HCT116 (cell line): ENCODE data around the gene PLCXD3. TPM values are rescaled to one million over a fixed set of nuclear protein-coding genes. Genes with fewer than 3 reads are reported as not detected.

Source experiments
- ATAC-seq: fragments of 200-7000 bp; cut with Tn5 transposase; 2 replicates; pipeline ENCODE4 v1.9.1; 2020; ENCODE audit warnings: mild to moderate bottlenecking, moderate library complexity
- BruUV-seq: library from RNA; stranded (reverse); fragments of 400-500 nt; replicated peaks from 2 replicates; lab custom pipeline; 2021; lab: Mats Ljungman, UMichigan
- CTCF ChIA-PET: fragments of 300-600 bp; sonication (Branson Sonifier 250); formaldehyde crosslinking; loops from one replicate; lab custom pipeline; 2021; ENCODE audit warnings: antibody characterized with exemption; lab: Charles Lee
- POLR2A ChIA-PET: fragments of 300-600, 350-600 bp; sonication (Branson Sonifier 250); formaldehyde crosslinking; loops from one replicate; lab custom pipeline; 2021; ENCODE audit warnings: antibody characterized with exemption; lab: Charles Lee
- RAD21 ChIA-PET, 2 experiments: fragments of 300-600 bp; sonication (Branson Sonifier 250); formaldehyde crosslinking; loops; one replicate each; lab custom pipeline; 2023; ENCODE audit warnings: low total read pairs in 2 of 2; ENCODE audit not compliant: uncharacterized antibody in 2 of 2, unreplicated experiment in 2 of 2, low non-redundant PET in 1 of 2; lab: Charles Lee
- DNase-seq: peaks from one replicate; pipeline ENCODE4 v3.0.0-alpha.2; 2010; ENCODE audit warnings: low read depth, low spot score
- H2AFZ ChIP-seq: fragments of 200-600 bp; shearing (Covaris generic), sonication (generic); 2 replicates; pipeline ENCODE4 v1.6.1; 2017; ENCODE audit warnings: low read depth, mixed run types, mixed read lengths, antibody characterized with exemption, low read length; ENCODE audit not compliant: poor library complexity, severe bottlenecking
- H3K27ac ChIP-seq: 2 replicates; pipeline ENCODE4 v1.5.1; 2012; ENCODE audit warnings: low read depth, low read length
- H3K27me3 ChIP-seq: fragments of 200-600 bp; sonication (generic); 2 replicates; pipeline ENCODE4 v1.6.1; 2016; ENCODE audit warnings: mixed run types, low read length, mixed read lengths; ENCODE audit not compliant: insufficient read depth
- H3K36me3 ChIP-seq, 2 experiments: fragments of 200-500 bp in 1 of 2; fragments of 200-600 bp in 1 of 2; sonication (Bioruptor generic) in 1 of 2; sonication (generic) in 1 of 2; 2 replicates each; pipeline versions ENCODE4 v1.5.1 to v1.6.1; 2014 to 2016; ENCODE audit warnings: low read length in 2 of 2, inconsistent platforms in 1 of 2, mixed read lengths in 1 of 2, mixed run types in 1 of 2; ENCODE audit not compliant: insufficient read depth in 2 of 2, control insufficient read depth in 1 of 2
- H3K4me1 ChIP-seq, 2 experiments: fragments of 200-600 bp in 1 of 2; sonication (generic) in 1 of 2; 2 replicates each; pipeline versions ENCODE4 v1.5.1 to v1.6.1; 2012 to 2017; ENCODE audit warnings: low read length in 2 of 2, inconsistent platforms in 1 of 2, mild to moderate bottlenecking in 1 of 2, mixed read lengths in 1 of 2, mixed run types in 1 of 2, moderate library complexity in 1 of 2; ENCODE audit not compliant: insufficient read depth in 2 of 2, control insufficient read depth in 1 of 2
- H3K4me2 ChIP-seq: fragments of 200-600 bp; sonication (generic); 2 replicates; pipeline ENCODE4 v1.6.1; 2017; ENCODE audit warnings: mixed run types, low read length, mixed read lengths
- H3K4me3 ChIP-seq, 2 experiments: fragments of 200-600 bp in 1 of 2; sonication (generic) in 1 of 2; replicated peaks in 1 of 2; 2 replicates each; pipeline ENCODE4 v1.5.1; 2011 to 2016; ENCODE audit warnings: low read length in 2 of 2, control low read depth in 1 of 2, low read depth in 1 of 2, mild to moderate bottlenecking in 1 of 2, mixed read lengths in 1 of 2, mixed run types in 1 of 2
- H3K79me2 ChIP-seq: fragments of 200-600 bp; sonication (generic); 2 replicates; pipeline ENCODE4 v1.6.1; 2017; ENCODE audit warnings: mild to moderate bottlenecking, mixed run types, low read length, moderate library complexity, mixed read lengths; ENCODE audit not compliant: insufficient read depth
- H3K9ac ChIP-seq: fragments of 200-600 bp; sonication (generic); 2 replicates; pipeline ENCODE4 v1.6.1; 2016; ENCODE audit warnings: low read length, mixed read lengths
- H3K9me2 ChIP-seq: fragments of 200-600 bp; sonication (generic), shearing (Covaris generic); 2 replicates; pipeline ENCODE4 v1.6.1; 2017; ENCODE audit warnings: mixed run types, mild to moderate bottlenecking, moderate library complexity; ENCODE audit not compliant: insufficient read depth
- H3K9me3 ChIP-seq, 2 experiments: fragments of 200-500 bp in 1 of 2; fragments of 200-600 bp in 1 of 2; sonication (Bioruptor generic) in 1 of 2; sonication (generic) in 1 of 2; 2 replicates each; pipeline ENCODE4 v1.6.1; 2014 to 2017; ENCODE audit warnings: low read length in 2 of 2, mixed read lengths in 2 of 2, inconsistent platforms in 1 of 2, low read depth in 1 of 2, mild to moderate bottlenecking in 1 of 2, mixed run types in 1 of 2, moderate library complexity in 1 of 2; ENCODE audit not compliant: control insufficient read depth in 1 of 2, insufficient read depth in 1 of 2
- H4K20me1 ChIP-seq: fragments of 200-600 bp; sonication (generic), shearing (Covaris generic); 2 replicates; pipeline ENCODE4 v1.6.1; 2017; ENCODE audit warnings: mixed run types, mild to moderate bottlenecking, moderate library complexity; ENCODE audit not compliant: insufficient read depth
- CBX3 ChIP-seq: IDR thresholded peaks from 2 replicates; pipeline ENCODE4 v1.6.1; 2012; ENCODE audit warnings: low read depth
- CEBPB ChIP-seq: IDR thresholded peaks from 2 replicates; pipeline ENCODE4 v1.6.1; 2012; ENCODE audit warnings: low read depth
- ELF1 ChIP-seq: IDR thresholded peaks from 2 replicates; pipeline ENCODE4 v1.6.1; 2012; ENCODE audit warnings: low read depth, borderline replicate concordance
- EZH2 ChIP-seq: fragments of 200-600 bp; sonication (generic); IDR thresholded peaks from 2 replicates; pipeline ENCODE4 v1.6.1; 2017; ENCODE audit warnings: antibody characterized with exemption, mixed run types
- JUND ChIP-seq: IDR thresholded peaks from 2 replicates; pipeline ENCODE4 v1.6.1; 2012
- POLR2A ChIP-seq: IDR thresholded peaks from 2 replicates; pipeline ENCODE4 v1.7.0; 2011; ENCODE audit warnings: borderline replicate concordance; ENCODE audit not compliant: insufficient read depth, insufficient read length; ENCODE audit errors: extremely low read depth
- POLR2AphosphoS5 ChIP-seq: IDR thresholded peaks from 2 replicates; pipeline ENCODE4 v1.6.1; 2011; ENCODE audit warnings: mild to moderate bottlenecking, low read depth, low read length, moderate library complexity
- SP1 ChIP-seq: IDR thresholded peaks from 2 replicates; pipeline ENCODE4 v1.6.1; 2012; ENCODE audit warnings: low read depth
- SRF ChIP-seq: IDR thresholded peaks from 2 replicates; pipeline ENCODE4 v1.6.1; 2012; ENCODE audit warnings: low read depth
- TCF7L2 ChIP-seq: IDR thresholded peaks from 2 replicates; pipeline ENCODE4 v1.7.0; 2011; ENCODE audit warnings: borderline replicate concordance, inconsistent platforms; ENCODE audit not compliant: insufficient read depth, insufficient read length; ENCODE audit errors: extremely low read depth
- YY1 ChIP-seq: IDR thresholded peaks from 2 replicates; pipeline ENCODE4 v1.6.1; 2011; ENCODE audit warnings: low read length, low read depth, moderate library complexity, mild to moderate bottlenecking; ENCODE audit not compliant: insufficient replicate concordance; ENCODE audit errors: extremely low read depth
- ZFX ChIP-seq: fragments of 450-650 bp; IDR thresholded peaks from 2 replicates; pipeline ENCODE4 v1.6.1; 2017
- ZNF274 ChIP-seq: fragments of 200-500 bp; sonication (Bioruptor generic); IDR thresholded peaks from 2 replicates; pipeline ENCODE4 v1.6.1; 2014; ENCODE audit warnings: mild to moderate bottlenecking, low read depth, low read length, inconsistent platforms
- intact Hi-C: fragments of 100-400 bp; cut with micrococcal nuclease; formaldehyde crosslinking; loops from 2 replicates; pipeline ENCODE4 v1.10.0; 2022
- total RNA-seq: library from RNA; stranded (reverse); gene quantifications from one replicate; pipeline ENCODE4 v1.2.1, GENCODE V29; 2021; ENCODE audit not compliant: unreplicated experiment
- TF ChIP-seq, protein P1 (sequence below), 3 experiments: fragments of 200-600 bp in 1 of 3; sonication (generic) in 1 of 3; IDR thresholded peaks in 2 of 3; conservative IDR thresholded peaks in 1 of 3; 2 replicates each; pipeline ENCODE4 v1.5.1; 2012 to 2017; ENCODE audit warnings: low read depth in 2 of 3, low read length in 2 of 3, antibody characterized with exemption in 1 of 3, borderline replicate concordance in 1 of 3, control low read depth in 1 of 3, mild to moderate bottlenecking in 1 of 3, mixed read lengths in 1 of 3, mixed run types in 1 of 3, moderate library complexity in 1 of 3; ENCODE audit not compliant: insufficient read depth in 1 of 3
- TF ChIP-seq, protein P2 (sequence below): IDR thresholded peaks from 2 replicates; pipeline ENCODE4 v1.6.1; 2011; ENCODE audit warnings: mild to moderate bottlenecking, low read length, moderate library complexity; ENCODE audit not compliant: insufficient replicate concordance; ENCODE audit errors: extremely low read depth

Gene PLCXD3
- total RNA-seq, 1 experiment from 2014 or later: not detected

DNA sequence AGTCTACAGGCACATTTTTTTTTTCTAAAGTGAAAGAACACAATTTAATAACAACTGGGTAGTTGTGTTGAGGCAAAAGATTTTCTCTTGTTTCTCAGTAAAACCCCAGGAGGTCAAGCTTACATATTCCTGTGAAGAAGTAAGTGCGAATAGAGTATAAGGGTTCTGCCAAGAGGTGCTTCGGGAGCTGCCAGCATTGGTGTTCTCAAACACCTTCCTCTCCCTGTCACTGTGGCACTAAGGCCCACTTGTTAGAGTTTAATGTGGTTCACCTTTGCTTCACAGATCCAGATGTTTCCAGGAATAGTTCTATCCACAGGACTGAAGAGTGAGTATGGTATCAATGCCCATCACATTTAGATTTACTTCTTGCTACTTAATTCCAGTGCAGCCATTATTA is 205.3 kb downstream of the PLCXD3 start (continued):
- TF ChIP-seq TCF7L2: no peak
- TF ChIP-seq EZH2: no peak
- TF ChIP-seq POLR2A: no peak

DNA sequence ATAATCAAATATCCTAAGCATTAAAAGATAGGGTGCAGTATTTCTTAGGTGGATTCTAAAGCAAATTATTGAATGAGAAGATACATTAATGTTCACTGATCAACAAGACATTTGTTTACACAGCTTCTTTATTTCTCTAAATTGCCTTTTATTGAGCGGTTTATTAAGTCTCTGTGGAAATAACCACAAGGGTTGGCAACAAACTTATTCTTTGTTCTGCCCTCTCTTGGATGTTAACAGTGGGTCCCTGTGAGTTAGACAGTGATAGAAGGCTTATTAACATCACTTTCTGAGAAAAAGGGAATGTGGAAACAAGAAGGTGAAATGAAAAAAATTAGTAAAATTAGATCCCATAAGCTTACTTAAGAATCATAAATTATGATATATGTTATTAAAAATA is 214.3 kb downstream of the PLCXD3 start:
- no peak overlapping the region for H3K4me3 ChIP-seq
- DNase-seq (no peak), ATAC-seq (no peak)
- no peak overlapping the region for H2AFZ ChIP-seq
- H4K20me1 ChIP-seq: no peaks in the 10 kb centered on the region
- POLR2A ChIA-PET: no interaction called here
- intact Hi-C loops: no loop called here
- RAD21 ChIA-PET: no interaction called here
- no peaks in the 10 kb centered on the region for H3K36me3 ChIP-seq
- no peak overlapping the region for H3K9ac ChIP-seq
- H3K27me3 ChIP-seq: no peaks in the 10 kb centered on the region
- no peaks in the 10 kb centered on the region; a peak in 1 of 4 replicates for H3K9me3 ChIP-seq
- no peak overlapping the region for H3K4me2 ChIP-seq
- no peaks in the 10 kb centered on the region for H3K79me2 ChIP-seq
- H3K27ac ChIP-seq: no peak overlapping the region
- no TSS peak for BruUV-seq
- TF ChIP-seq CEBPB: no peak
- TF ChIP-seq, protein P1, sequence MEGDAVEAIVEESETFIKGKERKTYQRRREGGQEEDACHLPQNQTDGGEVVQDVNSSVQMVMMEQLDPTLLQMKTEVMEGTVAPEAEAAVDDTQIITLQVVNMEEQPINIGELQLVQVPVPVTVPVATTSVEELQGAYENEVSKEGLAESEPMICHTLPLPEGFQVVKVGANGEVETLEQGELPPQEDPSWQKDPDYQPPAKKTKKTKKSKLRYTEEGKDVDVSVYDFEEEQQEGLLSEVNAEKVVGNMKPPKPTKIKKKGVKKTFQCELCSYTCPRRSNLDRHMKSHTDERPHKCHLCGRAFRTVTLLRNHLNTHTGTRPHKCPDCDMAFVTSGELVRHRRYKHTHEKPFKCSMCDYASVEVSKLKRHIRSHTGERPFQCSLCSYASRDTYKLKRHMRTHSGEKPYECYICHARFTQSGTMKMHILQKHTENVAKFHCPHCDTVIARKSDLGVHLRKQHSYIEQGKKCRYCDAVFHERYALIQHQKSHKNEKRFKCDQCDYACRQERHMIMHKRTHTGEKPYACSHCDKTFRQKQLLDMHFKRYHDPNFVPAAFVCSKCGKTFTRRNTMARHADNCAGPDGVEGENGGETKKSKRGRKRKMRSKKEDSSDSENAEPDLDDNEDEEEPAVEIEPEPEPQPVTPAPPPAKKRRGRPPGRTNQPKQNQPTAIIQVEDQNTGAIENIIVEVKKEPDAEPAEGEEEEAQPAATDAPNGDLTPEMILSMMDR (IDR thresholded peaks at IDR 0.05 in 2 of 3, conservative IDR thresholded peaks at IDR 0.05 in 1 of 3; ENCODE audit: borderline replicate concordance in 1 of 3, insufficient read depth in 1 of 3, low read depth in 2 of 3, low read length in 2 of 3): no peak
- no peak for TF ChIP-seq ELF1
- TF ChIP-seq ZFX: no peak
- TF ChIP-seq POLR2AphosphoS5: no peak
- TF ChIP-seq YY1: no peak
- TF ChIP-seq SP1: no peak
- no peak for TF ChIP-seq POLR2A
- TF ChIP-seq ZNF274: no peak
- no peak for TF ChIP-seq CBX3
- TF ChIP-seq JUND: no peak
- TF ChIP-seq, protein P2, sequence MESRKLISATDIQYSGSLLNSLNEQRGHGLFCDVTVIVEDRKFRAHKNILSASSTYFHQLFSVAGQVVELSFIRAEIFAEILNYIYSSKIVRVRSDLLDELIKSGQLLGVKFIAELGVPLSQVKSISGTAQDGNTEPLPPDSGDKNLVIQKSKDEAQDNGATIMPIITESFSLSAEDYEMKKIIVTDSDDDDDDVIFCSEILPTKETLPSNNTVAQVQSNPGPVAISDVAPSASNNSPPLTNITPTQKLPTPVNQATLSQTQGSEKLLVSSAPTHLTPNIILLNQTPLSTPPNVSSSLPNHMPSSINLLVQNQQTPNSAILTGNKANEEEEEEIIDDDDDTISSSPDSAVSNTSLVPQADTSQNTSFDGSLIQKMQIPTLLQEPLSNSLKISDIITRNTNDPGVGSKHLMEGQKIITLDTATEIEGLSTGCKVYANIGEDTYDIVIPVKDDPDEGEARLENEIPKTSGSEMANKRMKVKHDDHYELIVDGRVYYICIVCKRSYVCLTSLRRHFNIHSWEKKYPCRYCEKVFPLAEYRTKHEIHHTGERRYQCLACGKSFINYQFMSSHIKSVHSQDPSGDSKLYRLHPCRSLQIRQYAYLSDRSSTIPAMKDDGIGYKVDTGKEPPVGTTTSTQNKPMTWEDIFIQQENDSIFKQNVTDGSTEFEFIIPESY: no peak
- TF ChIP-seq SRF: no peak
- no peaks in the 10 kb centered on the region for H3K4me1 ChIP-seq
- no peaks in the 10 kb centered on the region for H3K9me2 ChIP-seq
- CTCF ChIA-PET: interaction anchor here (1.2 to 1.3 kb wide), 2 partner anchors 20 to 391 kb away, joined by 3 read pairs; no protein-coding TSS in a partner anchor
